ENCODE data around the gene RAB36.

Gene RAB36

DNA sequence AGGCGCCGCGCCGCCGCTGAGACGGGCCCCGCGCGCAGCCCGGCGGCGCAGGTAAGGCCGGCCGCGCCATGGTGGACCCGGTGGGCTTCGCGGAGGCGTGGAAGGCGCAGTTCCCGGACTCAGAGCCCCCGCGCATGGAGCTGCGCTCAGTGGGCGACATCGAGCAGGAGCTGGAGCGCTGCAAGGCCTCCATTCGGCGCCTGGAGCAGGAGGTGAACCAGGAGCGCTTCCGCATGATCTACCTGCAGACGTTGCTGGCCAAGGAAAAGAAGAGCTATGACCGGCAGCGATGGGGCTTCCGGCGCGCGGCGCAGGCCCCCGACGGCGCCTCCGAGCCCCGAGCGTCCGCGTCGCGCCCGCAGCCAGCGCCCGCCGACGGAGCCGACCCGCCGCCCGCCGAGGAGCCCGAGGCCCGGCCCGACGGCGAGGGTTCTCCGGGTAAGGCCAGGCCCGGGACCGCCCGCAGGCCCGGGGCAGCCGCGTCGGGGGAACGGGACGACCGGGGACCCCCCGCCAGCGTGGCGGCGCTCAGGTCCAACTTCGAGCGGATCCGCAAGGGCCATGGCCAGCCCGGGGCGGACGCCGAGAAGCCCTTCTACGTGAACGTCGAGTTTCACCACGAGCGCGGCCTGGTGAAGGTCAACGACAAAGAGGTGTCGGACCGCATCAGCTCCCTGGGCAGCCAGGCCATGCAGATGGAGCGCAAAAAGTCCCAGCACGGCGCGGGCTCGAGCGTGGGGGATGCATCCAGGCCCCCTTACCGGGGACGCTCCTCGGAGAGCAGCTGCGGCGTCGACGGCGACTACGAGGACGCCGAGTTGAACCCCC lies 35.8 kb downstream of the RAB36 start:
- DNase-seq (ENCODE audit: low read depth, low spot score), result no peak

DNA sequence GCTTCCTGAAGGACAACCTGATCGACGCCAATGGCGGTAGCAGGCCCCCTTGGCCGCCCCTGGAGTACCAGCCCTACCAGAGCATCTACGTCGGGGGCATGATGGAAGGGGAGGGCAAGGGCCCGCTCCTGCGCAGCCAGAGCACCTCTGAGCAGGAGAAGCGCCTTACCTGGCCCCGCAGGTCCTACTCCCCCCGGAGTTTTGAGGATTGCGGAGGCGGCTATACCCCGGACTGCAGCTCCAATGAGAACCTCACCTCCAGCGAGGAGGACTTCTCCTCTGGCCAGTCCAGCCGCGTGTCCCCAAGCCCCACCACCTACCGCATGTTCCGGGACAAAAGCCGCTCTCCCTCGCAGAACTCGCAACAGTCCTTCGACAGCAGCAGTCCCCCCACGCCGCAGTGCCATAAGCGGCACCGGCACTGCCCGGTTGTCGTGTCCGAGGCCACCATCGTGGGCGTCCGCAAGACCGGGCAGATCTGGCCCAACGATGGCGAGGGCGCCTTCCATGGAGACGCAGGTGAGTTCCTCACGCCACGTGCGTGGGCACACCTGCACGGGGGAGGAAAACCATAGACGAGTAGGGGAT lies 36.5 kb downstream of the RAB36 start:
- no peak for DNase-seq (ENCODE audit: low read depth, low spot score)

DNA sequence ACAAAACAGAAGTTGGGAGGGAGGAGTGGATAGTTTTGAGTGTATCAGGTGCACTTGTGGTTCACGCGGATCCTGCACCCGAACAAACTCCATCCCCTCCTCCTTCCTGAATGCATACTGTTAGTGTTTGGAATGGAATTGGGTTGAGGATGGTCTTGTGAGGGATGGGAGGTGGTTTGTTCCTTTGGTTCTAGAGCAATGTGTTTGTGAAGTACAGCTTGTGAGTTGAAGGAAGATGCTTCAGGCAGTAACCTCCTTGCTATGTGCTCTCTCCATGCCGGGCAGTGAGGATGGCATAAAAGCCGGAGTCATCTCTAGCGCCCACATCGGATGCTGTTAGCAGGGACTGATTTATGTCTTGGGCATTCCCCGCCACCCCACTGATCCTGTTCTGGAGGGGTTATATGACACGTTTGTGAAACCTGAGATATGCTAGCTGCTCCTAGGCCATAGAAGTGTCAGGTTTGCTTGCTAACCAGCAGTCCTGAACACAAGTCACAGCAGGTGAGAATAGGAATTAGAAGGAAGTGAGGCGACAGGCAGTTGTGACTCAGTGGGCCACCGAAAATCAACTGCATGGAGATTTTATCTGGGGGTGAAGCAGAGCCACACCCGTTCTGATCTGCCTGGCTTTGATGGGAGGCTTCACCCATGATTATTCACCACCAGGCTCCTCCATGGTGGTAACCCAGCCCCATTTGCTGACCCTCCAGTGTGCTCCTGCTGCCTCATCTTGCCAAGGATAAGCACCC lies 37.2 kb downstream of the RAB36 start:
- no peak for DNase-seq (ENCODE audit: low read depth, low spot score)

DNA sequence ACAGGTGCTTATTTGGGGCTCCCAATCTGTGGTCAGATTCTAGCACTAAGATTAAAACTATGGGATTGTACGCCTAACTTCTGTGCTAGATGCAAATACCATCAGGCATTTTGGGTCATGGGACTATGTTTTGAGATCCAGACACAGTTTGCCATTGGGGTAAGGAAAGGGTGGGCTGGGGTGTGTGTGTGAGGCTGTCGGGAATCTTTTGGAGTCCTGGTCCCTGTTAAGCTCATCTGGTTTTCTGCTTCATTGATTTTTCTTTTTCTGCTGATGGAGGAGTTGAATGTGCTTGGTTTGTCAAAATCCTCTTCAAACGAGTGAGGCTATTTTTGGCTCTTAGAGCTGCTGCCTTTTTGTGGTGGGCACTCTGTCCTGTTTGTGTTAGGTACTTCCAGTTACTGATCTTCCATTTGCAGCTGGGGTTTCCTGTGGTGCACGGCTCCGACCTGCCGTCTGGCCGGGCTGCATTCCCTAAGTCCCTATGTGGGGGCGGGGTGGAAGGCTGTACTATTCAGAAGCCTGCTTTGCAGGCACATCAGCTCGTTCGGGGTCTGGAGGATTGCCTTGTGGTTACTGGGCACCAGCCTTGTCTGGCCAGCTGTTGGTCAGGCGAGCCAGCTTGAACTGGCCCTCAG lies 37.9 kb downstream of the RAB36 start:
- peak; percentile 63 for DNase-seq (ENCODE audit: low read depth, low spot score)

DNA sequence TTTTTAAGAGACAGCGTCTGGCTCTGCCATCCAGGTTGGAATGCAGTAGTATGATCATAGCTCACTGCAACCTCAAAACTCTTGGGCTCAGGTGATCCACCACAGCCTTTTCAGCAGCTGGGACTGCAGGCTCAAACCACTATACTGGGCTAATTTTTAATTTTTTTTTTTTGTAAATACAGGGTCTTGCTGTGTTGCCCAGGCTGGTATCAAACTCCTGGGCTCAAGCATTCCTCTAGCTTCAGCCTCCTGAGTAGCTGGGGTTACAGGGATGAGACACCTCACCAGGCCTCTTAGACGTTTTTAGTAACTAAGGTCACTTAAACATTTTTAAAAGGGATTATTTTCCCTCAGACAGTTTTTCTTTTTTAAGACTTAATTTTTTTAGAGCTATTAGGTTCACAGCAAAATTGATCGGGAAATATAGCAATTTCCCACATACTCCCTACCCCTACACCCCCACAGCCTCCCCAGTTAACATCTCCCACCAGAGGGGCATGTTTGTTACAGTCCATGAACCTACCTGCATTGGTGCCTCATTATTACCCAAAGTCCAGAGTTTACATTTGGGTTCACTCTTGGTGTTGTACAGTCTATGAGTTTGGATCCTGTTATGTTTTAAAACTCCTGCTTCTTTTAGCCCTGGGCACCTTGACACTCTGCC lies 39.0 kb downstream of the RAB36 start:
- DNase-seq (ENCODE audit: low read depth, low spot score), result no peak

DNA sequence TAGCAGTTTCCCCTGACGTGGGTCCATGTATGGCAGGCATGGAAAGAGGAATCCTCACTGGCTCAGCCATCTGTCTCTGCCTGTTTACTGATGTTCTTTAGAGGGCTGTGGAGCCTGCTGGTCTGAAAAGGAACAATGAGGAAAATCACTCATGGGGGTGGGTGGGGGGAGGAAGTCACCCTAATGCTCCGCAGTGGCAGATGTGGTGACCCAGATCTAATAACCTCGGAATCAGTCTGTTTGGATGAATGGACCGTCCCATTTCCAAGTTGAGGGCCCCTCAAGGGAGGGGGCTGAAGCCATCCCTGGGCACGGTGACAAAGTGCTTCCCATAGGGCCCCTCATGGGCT lies 39.5 kb downstream of the RAB36 start:
- no peak for DNase-seq (ENCODE audit: low read depth, low spot score)

DNA sequence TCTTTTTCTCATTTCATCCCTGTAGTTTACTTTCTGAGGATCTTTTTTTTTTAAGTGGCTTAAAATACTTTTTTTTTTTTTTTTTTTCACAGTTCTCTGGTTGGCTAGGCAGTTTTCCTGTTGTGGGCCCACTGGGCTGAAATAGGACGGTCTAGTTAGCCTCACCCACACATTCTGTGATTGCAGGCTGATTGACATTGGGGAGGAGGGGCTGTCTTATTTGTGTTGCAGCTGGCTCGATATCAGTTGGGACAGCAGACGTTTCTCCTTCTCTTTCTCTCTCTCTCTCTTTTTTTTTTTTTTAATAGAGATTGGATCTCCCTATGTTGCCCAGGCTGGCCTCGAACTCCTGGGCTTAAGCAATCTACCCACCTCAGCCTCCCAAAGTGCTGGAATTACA lies 41.9 kb downstream of the RAB36 start:
- DNase-seq (ENCODE audit: low read depth, low spot score), result no peak

DNA sequence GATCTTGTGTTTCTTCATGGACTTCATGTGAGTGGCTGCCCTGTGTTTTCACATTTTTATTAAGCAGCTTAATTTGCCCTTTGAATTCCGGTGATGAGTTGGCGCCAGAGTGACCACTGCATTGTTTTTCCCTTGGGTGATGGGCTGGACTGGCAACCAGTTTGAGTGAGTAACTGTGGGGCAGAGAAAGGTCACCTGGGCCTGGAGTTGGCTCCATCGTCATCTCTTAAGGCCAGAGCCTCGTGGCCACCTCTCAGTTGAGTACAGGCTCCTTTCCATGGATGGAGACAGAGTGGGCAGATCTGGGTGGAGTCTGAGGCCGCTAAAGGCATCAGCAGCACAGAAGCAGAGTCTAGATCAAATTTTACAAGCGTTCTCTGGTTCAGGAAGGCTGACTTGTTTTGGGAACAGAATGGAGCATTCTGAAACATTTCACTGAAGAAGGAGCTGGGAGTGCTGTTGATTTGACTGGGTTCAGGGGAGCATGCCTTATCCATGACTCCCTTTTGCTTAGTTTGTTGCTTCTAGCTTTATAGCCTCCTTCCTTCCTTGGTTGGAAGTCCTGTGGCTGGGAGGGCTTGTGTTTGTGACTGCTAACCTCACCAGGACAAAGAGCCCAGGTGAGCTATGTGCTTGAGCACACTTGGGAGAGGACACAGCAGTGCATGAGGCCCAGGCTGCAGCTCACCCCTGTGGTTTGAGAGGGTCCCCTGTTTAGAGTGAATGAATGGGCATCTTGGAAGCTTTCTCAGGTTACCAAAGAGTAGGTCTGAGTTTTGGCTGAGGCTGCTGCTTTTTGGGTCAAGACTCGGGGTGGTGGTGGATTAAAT lies 42.8 kb downstream of the RAB36 start:
- DNase-seq (ENCODE audit: low read depth, low spot score), result no peak

DNA sequence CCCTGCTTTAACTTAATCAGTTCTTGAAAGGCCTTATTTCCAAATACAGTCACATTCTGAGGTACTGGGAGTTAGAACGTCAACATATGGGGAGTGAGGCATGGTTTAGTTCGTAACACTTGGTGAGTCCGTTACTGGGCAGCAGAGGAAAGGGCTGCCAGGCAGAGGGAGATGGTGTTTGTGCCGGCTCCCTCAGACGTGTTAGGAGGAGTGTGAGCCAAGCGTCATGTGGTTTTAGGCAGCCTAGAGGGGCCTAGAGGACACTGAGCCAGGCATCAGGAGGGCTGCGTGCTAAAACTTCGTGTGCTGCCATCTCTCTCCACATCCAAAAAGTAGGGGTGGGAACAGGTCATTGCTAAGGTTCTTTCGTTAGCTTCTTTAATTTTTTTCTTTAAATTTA lies 45.2 kb downstream of the RAB36 start:
- no peak for DNase-seq (ENCODE audit: low read depth, low spot score)

DNA sequence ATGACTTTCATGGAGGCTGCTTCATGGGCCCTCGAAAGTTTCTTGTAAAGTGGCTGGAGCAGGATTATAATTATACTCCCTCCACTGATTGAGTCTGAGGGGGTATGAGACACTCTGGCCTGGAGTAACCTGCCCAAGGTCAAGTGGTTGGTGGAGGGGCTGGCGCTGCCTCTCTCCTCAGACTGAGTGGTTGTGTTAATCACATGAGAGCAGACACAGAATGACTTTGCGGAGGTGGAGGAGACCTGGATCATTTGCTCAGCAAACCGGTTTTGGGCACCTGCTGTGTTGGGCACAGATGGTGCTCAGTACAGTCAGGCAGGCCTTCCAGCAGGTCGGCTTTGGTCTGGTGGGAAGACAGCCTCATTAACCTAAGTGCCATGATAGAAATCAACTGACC lies 46.9 kb downstream of the RAB36 start:
- no peak for DNase-seq (ENCODE audit: low read depth, low spot score)

DNA sequence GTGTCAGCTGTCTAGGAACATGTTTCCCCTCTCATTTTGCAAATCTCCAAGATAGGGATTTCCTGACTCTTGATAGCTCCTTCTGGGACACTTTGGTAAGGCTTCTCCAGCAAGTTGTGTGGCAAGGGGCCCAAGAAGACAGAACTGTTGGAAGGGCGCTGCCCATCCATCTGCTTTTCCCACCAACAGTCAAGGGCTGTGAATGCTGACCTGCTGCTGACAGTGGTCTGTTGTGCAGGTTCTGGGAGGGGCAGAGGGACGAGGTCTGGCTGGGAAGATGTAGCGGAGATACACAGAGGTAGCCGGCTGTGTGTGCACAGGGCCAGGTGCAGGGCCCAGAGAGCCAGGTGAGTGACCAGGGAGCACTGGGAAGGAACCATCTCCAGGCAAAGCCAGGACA lies 47.3 kb downstream of the RAB36 start:
- DNase-seq (ENCODE audit: low read depth, low spot score), result no peak

DNA sequence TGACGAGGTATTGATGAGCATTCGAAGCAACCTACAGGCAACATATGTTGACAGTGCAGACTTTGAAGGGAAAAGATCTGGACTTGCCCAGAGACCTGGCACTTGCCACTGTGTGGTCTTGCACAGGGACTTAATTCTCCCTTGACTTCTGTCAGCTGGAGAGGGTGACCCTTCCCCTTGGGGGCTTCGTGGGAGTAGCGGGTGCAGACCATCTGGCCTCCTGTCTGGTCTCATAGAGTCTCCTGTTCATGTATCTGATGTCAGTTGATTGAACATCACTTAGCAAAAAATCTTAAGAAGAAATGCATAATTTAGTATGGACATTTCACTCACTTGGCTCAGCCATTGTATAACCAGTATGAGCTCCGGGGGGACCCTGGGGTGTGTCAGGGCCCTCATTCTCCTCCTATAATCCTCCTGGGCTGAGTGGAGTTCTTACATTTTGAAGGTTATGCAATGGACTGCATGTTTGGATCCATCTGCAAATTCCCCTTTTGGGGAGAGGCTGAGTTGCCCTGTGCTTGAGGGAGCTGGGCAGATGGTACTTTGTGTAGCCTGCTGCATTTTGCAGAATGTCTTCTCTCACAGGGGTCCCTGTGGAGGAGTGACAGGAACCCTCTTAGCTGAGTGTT lies 48.0 kb downstream of the RAB36 start:
- no peak for DNase-seq (ENCODE audit: low read depth, low spot score)

DNA sequence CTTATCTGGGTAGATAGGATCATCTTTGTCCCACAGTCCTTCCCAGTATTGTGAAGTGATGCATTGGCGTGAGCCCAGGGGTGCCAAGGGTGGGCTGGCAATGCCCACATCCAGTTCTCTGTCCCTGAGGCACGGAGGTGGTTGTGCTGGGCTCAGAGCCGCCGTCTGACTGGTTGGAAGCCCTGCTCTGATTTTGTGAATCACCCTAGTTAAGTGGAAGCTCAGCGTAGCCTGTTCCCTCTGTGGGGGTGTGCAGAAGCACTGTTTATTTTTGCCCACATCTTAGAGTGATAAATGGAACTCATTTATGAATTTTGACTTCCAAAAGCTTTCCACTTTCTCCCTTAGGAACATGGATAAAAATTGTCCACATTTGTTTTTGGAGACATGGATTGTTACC lies 48.6 kb downstream of the RAB36 start:
- no peak for DNase-seq (ENCODE audit: low read depth, low spot score)

DNA sequence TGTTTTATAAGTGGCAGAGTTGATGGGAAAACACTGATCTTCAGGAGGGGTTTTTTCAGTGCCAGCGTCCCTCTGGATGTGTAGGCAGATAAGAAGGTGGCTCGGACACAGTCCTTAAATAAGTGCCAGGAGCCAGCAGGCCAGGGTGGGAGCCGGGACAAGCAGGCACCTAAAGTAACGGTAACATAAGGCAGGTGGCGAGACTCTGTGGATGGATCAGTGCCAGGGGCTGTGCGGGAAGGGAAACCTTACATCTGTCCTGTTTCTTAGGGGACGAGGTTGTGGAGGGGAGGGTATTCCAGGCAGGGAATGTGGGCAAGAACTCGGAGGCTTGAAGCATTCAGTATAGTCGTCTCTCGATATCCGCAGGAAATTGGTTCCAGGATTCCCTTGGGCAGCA lies 50.9 kb downstream of the RAB36 start:
- no peak for DNase-seq (ENCODE audit: low read depth, low spot score)

DNA sequence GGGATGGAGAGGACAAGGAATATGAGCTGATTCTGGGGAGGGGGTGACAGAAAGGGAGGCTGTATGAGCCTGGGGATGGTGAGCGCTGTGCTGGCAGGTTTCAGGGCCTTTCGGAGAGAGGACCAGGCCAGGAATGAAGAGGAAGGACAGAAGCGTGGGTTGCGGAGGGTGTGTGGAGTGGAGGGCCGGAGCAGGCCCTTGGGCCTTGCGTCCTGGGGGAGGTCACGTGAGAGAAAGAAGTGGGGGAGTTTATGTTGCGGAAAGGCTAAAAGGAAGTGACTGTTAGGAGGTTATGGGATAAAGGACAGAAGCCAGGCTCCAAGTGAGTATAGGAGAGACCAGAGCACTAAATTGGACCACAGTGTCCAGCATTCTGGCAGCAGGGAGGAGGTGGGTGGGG lies 52.6 kb downstream of the RAB36 start:
- DNase-seq (ENCODE audit: low read depth, low spot score), result no peak

DNA sequence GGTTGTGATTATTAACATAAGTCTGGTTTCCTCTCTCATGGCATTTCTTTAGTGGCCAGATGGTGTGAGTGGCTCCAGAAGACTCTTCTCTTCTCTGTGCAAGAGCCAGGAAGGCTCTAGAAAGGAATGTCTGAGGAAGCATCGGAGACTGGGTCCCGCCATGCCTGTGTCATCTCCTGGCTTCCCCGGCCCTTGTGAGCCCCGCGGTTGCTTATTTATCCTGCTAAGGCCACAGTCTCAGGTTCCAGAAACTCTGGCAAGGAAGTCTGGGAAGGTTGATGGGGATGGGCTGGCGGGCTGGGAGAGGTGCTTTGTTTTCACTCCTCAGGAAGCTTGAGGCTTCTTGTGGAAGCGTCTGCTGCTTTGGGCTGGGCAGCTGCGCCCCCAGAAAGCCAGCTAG lies 53.9 kb downstream of the RAB36 start:
- DNase-seq (ENCODE audit: low read depth, low spot score), result no peak

DNA sequence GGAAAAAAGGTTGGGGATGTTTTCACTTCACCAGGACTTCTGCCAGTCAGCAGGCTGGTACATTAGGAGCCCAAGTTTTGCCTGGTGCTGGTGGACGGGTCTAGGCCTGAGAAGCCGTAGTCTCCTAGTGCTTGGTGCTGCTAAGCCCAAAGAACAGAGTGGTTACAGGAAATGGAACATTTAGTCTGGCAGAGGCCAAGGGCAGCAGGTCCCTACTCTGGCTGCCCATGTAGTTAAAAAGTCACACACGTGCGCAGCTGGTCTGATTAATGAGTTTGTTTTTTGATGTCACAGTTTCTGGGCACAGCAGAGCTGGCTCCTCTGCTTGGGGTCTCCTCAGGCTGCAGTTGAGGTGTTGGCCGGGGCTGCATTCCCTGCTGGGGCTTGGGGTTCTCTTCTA lies 55.6 kb downstream of the RAB36 start:
- DNase-seq (ENCODE audit: low read depth, low spot score), result no peak

DNA sequence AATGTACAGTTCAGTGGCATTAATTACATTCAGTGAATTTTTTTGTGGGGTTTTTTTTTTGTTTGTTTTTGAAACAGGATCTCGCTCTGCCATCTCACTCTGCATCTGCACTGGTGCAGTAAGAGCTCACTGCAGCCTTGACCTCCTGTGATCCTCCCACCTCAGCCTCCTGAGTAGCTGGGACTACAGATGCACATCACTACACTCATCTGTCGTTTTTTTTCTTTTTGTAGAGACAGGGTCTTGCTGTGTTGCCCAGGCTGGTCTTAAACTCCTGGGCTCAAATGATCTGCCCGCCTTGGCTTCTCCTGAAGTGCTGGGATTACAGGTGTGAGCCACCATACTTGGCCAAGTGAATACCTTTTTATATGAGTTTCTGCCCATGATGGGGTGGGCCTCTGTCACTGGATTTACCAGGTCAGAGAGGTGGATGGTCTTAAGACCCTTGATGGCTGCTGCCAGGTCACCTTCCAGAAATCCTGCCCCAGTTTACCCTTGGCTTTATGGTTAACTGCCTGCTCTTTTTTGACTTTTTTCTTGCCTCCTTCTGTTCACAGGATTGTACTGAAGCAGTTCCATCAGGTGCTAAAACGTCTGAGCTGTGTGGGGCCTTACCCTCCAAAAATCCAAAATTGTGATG lies 57.7 kb downstream of the RAB36 start:
- DNase-seq (ENCODE audit: low read depth, low spot score), result no peak

DNA sequence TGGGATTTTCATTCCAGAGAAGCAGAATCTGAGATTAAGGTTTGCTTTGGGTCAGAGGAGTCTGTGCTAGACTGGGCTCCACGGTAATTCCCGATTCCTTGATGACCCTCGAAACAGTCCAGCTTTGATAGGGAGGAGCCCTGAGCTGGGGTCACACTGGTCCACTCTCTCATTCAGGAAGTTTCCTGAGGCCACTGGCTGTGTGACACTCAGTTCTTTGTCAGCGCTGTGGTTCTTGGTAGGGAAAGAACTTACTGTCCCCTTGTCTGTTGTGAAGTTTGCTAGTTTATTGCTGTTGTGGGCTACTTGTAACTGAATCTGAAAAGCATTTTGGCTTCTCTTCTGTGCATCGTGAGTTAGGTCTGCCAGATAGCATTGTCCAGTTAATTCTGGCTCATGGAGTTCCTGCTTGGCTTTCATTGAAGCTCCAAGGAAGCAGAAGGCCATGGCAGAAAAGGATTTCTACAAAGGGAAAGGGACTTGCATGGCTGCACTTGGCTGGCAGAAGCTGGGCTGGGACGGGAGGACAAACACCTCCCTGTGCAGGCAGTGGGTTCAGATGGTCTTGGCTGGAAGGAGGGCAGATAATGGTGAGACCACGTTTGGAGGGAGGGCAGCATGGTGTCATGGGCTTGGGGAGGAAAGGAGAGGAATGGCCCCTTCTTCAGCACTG lies 58.3 kb downstream of the RAB36 start:
- DNase-seq (ENCODE audit: low read depth, low spot score), result no peak

DNA sequence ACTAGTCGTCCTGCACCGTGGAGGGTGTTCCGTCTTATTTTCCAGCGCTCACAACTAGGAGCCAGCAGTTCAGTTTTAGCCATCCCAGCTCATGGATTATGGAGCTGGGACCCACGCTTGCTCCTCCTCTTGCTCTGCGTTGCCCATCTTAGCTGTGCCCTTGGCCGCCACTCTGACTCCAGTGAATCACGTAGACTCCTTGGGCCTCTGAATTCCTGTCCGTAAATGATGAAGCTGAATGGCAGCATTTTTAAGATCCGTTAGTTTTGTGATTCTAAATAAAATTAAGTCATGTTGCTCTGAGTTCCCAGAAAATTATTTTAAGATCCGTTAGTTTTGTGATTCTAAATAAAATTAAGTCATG lies 58.8 kb downstream of the RAB36 start:
- no peak for DNase-seq (ENCODE audit: low read depth, low spot score)
